ENCODE measurements around the gene SPATA24.

DNA sequence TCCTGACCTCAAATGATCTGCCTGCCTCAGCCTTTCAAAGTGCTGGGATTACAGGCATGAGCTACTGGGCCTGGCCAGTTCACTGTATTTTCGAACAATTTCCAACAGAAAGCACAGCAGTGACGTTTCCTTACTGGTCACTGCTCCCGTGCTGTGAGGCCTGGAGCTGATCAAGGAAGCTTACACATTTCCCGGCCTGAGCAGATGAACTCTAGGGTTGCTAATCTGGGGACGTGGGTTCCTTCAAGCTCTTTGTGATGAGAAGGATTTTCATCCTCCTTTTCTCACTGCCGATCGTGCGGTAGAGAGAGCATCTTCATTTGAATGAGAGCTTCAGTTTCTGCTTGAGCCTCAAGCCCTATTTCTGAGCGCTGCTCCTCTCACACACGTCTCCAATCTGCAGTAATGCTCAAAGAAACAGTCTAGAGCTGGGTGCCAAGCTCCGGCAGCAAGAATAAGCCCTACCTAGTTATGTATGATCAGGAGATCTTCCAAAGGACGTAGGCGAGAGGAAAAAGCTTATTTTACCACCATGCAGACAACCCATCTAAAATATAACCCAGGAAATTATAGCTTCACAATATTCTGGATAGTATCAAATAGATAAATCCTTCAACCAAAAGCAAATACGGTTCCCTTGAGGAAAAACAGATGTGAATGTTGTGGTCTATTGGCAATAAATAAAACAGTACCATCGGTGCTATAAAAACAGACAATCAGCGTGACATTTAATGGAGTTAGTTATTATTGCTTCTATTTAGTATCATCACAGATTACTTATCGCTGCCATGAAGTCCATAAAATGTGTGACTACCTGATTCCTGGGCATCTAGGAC, 7.3 kb upstream of the SPATA24 start:
- TF ChIP-seq POLR2A (IDR thresholded peaks at IDR 0.05; ENCODE audit: control extremely low read depth in 1 of 2, low read depth in 2 of 2, low read length in 2 of 2) (no peak), KDM1A (IDR thresholded peaks at IDR 0.05; ENCODE audit: borderline replicate concordance, low read length) (no peak)
- TF ChIP-seq, protein P1, sequence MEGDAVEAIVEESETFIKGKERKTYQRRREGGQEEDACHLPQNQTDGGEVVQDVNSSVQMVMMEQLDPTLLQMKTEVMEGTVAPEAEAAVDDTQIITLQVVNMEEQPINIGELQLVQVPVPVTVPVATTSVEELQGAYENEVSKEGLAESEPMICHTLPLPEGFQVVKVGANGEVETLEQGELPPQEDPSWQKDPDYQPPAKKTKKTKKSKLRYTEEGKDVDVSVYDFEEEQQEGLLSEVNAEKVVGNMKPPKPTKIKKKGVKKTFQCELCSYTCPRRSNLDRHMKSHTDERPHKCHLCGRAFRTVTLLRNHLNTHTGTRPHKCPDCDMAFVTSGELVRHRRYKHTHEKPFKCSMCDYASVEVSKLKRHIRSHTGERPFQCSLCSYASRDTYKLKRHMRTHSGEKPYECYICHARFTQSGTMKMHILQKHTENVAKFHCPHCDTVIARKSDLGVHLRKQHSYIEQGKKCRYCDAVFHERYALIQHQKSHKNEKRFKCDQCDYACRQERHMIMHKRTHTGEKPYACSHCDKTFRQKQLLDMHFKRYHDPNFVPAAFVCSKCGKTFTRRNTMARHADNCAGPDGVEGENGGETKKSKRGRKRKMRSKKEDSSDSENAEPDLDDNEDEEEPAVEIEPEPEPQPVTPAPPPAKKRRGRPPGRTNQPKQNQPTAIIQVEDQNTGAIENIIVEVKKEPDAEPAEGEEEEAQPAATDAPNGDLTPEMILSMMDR (IDR thresholded peaks at IDR 0.05; ENCODE audit: control extremely low read depth in 1 of 3, insufficient read depth in 1 of 3, low read depth in 1 of 3, low read length in 3 of 3): no peak
- TF ChIP-seq, protein P2, sequence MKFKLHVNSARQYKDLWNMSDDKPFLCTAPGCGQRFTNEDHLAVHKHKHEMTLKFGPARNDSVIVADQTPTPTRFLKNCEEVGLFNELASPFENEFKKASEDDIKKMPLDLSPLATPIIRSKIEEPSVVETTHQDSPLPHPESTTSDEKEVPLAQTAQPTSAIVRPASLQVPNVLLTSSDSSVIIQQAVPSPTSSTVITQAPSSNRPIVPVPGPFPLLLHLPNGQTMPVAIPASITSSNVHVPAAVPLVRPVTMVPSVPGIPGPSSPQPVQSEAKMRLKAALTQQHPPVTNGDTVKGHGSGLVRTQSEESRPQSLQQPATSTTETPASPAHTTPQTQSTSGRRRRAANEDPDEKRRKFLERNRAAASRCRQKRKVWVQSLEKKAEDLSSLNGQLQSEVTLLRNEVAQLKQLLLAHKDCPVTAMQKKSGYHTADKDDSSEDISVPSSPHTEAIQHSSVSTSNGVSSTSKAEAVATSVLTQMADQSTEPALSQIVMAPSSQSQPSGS (IDR thresholded peaks at IDR 0.05; ENCODE audit: low read length): no peak

Data from H1 (cell line).